GM18505 (cell line): Measurements from ENCODE around the gene KLHL4.
"Not testable (repeated sequence)": the region's sequence is repeated elsewhere in the genome, so short reads cannot be mapped to it uniquely, and the experiment has no call there.

Source experiments
- ATAC-seq: cut with Tn5 transposase; IDR thresholded peaks from one replicate; pipeline ENCODE4 v1.9.1; 2021; ENCODE audit not compliant: unreplicated experiment
- POLR2A ChIP-seq: IDR thresholded peaks from 4 replicates; pipeline ENCODE4 v1.6.1; 2011; ENCODE audit warnings: borderline replicate concordance; ENCODE audit not compliant: insufficient read depth, insufficient read length; ENCODE audit errors: extremely low read depth

The KLHL4 gene

DNA sequence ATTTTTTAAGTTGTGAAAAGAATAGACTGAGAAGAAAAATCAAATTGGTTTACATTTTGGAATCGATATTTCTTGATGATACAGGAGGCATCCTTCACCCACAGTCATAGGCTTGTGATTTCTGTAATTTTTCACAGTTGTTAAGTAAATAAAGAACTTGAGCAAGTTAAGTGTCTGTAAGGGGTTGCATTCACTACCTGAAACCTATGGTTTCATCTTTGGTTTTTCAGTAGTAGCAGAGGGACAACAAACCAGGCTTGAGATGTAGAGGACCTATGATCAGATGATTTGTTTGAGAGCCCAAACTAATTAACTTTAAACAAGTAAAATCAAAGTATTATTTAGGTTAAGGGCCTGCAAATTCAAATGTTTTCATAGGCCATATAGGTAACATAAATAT lies 175.6 kb downstream of the KLHL4 start:
- no peak for TF ChIP-seq POLR2A
- ATAC-seq, result no peak

DNA sequence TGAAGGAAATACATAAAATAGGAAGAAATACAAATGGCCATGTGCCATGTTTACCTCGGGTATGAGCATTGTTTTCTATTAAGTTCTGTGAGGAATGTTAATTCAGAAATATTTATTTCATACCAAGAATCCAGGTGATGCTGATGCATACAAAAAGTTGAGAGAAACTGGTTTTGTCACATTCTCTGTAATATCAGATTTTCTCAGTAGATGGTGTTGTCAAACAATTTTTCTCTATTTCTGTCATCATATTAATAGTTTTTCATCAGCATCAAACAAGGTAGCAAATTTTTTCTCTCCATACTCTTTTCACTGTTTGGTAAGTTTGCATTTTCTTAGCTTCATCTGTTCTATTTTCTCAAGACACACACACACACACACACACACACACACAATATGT lies 179.8 kb downstream of the KLHL4 start:
- no peak for ATAC-seq
- no peak for TF ChIP-seq POLR2A

DNA sequence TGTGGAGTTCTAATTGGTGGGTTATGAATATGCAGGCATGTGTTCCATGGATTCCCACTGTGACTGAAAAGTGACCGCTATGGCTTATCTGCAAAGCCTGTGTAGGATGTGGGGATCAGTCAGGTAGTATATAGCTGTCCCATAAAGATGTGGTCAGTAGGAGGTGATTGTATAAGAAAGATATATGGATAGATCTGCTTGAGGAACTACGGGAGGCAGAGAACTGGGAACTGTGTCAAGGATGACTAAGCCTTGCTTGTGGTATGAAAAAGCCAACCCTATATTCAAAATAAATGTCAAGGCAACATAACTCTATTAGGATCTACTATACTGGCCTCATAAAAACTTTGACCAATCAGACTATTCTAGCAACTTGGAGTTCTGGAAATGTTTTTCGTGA lies 185.2 kb downstream of the KLHL4 start:
- TF ChIP-seq POLR2A, result no peak
- ATAC-seq, result no peak

- not testable (repeated sequence) for ATAC-seq
Measured at GRCh38 chrX:87703469-87703868, 185.9 kb downstream of the KLHL4 start.

DNA sequence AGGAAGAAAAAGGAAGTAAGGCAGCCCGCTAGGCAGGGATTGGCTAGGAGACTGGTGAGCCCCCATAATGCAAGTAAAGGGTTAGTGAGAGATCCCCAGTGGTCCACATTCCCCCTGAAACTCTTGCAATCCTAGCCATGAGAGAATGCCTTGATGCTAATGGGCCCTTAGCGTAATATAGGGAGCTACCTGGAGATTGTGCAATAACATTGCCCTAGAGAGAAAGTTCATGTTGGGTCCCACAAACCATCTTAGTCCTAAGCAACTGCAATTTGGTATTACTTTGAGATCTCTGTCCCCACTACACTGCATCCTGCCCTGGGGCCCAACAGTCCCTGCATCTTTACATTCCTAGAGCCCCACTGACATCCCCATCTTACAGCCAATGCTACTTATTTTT lies 188.5 kb downstream of the KLHL4 start:
- no peak for ATAC-seq
- TF ChIP-seq POLR2A, result no peak

GRCh38 chrX:87710580-87710979 lies 193.0 kb downstream of the KLHL4 start:
- no peak for TF ChIP-seq POLR2A
- no peak for ATAC-seq
